ENCODE data around the gene TNS3. TPM values are rescaled to one million over a fixed set of nuclear protein-coding genes. Genes with fewer than 3 reads are reported as not detected.

Gene TNS3
- total RNA-seq, 1 experiment from 2014 or later: 9.5 TPM

DNA sequence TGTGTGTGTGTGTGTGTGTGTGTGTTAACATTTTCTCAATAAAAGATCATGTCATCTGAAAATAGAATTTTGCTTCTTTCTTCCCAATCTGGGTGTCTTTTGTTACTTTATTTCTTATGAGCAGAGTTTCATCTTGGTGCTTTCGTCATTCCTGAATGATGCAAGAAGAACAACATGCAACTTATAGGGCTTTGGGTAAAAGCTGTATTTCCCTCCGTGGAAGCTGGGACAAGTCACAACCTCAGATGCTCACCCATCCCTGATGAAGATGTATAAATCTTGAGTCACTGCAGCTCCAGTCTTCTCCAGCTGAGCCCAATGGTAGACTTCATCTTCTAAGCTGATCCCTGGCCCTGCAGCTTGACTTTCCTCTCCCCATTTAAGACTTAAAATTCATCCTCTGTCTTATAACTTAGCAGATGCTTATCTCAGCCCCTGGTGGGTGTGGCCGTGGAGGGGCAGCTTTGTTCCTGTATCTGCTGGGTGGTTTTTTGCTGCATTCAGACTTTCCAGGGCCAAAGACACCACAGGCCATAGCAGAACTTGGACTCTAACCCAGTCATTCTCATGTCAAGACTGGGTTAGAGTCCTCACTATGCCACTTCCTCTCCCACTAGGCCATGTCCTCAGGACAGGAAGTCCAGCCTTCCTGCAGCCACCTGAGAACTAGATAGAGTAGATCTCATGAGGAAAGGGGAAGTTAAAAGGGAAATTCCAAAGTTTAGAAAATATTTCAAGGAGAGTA is 356.4 kb downstream of the TNS3 start:
- no peak overlapping the region for H3T11ph ChIP-seq (ENCODE audit: low read length)
- H3K9me3 ChIP-seq (ENCODE audit: control insufficient read depth, low read depth, low read length): no peaks in the 10 kb centered on the region
- Mint-ChIP-seq H3K36me3 (ENCODE audit: insufficient read depth in 1 of 3, low read depth in 3 of 3) (peaks cover 0 to 4% (median 0%) of the 10 kb centered on the region in 3 experiments; a peak in 2 of 7 replicates), H3K27ac (no peak overlapping the region), H3K27me3 (ENCODE audit: low read depth) (peaks cover 12% of the 10 kb centered on the region), H3K9me3 (peaks cover 3 to 5% of the 10 kb centered on the region in 2 experiments), H3K4me3 (no peak overlapping the region), H3K4me1 (peaks cover 0 to 5% of the 10 kb centered on the region in 2 experiments; a peak in 1 of 4 replicates)
- H2AK5ac ChIP-seq (ENCODE audit: insufficient read length, low read length): no peak overlapping the region
- H2BK15ac ChIP-seq (ENCODE audit: low read depth, low read length): no peak overlapping the region
- H3K9ac ChIP-seq (ENCODE audit: extremely low read depth, insufficient read length, low read length): no peak overlapping the region
- no peak overlapping the region for H2BK5ac ChIP-seq (ENCODE audit: insufficient read length, low read length)
- no peak overlapping the region for H4K5ac ChIP-seq (ENCODE audit: insufficient read length, low read depth, low read length)
- H3K18ac ChIP-seq (ENCODE audit: insufficient read length, low read depth, low read length): no peak overlapping the region
- no CpG with 5 or more reads among the region's 3 CpGs for WGBS (ENCODE audit: extremely low coverage, insufficient read length, low lambda C conversion rate)
- no peaks in the 10 kb centered on the region for H3K79me2 ChIP-seq (ENCODE audit: insufficient read depth, low read length)
- no peak overlapping the region for H4K8ac ChIP-seq (replicated peaks; ENCODE audit: insufficient read length, low read depth, low read length)
- H2AFZ ChIP-seq (ENCODE audit: low read length): no peak overlapping the region
- H3K23ac ChIP-seq (ENCODE audit: insufficient read length, low read depth, low read length): no peak overlapping the region
- no peak overlapping the region for H2BK20ac ChIP-seq (ENCODE audit: low read depth, low read length, poor library complexity, severe bottlenecking)
- H3K79me1 ChIP-seq (ENCODE audit: insufficient read depth, low read depth, low read length, poor library complexity, severe bottlenecking): no peaks in the 10 kb centered on the region
- no peak overlapping the region for H3K56ac ChIP-seq (ENCODE audit: insufficient read length, low read depth, low read length)
- H4K91ac ChIP-seq (ENCODE audit: insufficient read length, low read depth, low read length): no peak overlapping the region
- no peak overlapping the region for H3K14ac ChIP-seq (ENCODE audit: insufficient read depth, low read length)
- no peaks in the 10 kb centered on the region for H3K27me3 ChIP-seq (ENCODE audit: insufficient read depth, low read length)
- H2BK12ac ChIP-seq (ENCODE audit: insufficient read length, low read depth, low read length): no peak overlapping the region
- H3K27ac ChIP-seq (ENCODE audit: insufficient read length, low read depth, low read length): no peak overlapping the region
- no peaks in the 10 kb centered on the region; the same call in 1 of the 2 replicates for H3K4me1 ChIP-seq (ENCODE audit: insufficient read depth, low read length)
- TF ChIP-seq, protein P1, sequence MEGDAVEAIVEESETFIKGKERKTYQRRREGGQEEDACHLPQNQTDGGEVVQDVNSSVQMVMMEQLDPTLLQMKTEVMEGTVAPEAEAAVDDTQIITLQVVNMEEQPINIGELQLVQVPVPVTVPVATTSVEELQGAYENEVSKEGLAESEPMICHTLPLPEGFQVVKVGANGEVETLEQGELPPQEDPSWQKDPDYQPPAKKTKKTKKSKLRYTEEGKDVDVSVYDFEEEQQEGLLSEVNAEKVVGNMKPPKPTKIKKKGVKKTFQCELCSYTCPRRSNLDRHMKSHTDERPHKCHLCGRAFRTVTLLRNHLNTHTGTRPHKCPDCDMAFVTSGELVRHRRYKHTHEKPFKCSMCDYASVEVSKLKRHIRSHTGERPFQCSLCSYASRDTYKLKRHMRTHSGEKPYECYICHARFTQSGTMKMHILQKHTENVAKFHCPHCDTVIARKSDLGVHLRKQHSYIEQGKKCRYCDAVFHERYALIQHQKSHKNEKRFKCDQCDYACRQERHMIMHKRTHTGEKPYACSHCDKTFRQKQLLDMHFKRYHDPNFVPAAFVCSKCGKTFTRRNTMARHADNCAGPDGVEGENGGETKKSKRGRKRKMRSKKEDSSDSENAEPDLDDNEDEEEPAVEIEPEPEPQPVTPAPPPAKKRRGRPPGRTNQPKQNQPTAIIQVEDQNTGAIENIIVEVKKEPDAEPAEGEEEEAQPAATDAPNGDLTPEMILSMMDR (conservative IDR thresholded peaks at IDR 0.05): no peak
- no peak overlapping the region for H2BK120ac ChIP-seq (ENCODE audit: low read depth, low read length, poor library complexity, severe bottlenecking)
- no peak for DNase-seq
- H3K4me2 ChIP-seq (ENCODE audit: insufficient read depth, insufficient read length, low read length): no peak overlapping the region
- no peaks in the 10 kb centered on the region for H4K20me1 ChIP-seq (ENCODE audit: control insufficient read depth, insufficient read depth, insufficient read length)
- H3K4ac ChIP-seq (ENCODE audit: low read depth, low read length): no peak overlapping the region
- H3K23me2 ChIP-seq (ENCODE audit: insufficient read length, low read depth, low read length, poor library complexity, severe bottlenecking): no peaks in the 10 kb centered on the region
